Measurements from ENCODE around the gene ITIH1. TPM values are rescaled to one million over a fixed set of nuclear protein-coding genes. Genes with fewer than 3 reads are reported as not detected.

Gene ITIH1
- total RNA-seq, 1 experiment from 2014 or later, result not detected

GRCh38 chr3:52754373-52754772 lies 23.0 kb upstream of the ITIH1 start:
- Mint-ChIP-seq H3K27ac (no peak overlapping the region), H3K4me3 (no peak overlapping the region), H3K27me3 (ENCODE audit: low read depth) (no peaks in the 10 kb centered on the region), H3K9me3 (no peaks in the 10 kb centered on the region), H3K4me1 (no peaks in the 10 kb centered on the region), H3K36me3 (ENCODE audit: insufficient read depth in 1 of 3, low read depth in 3 of 3) (peaks cover 25 to 66% (median 58%) of the 10 kb centered on the region in 3 experiments; a peak in 6 of 7 replicates)
- no peak for TF ChIP-seq CTCF (conservative IDR thresholded peaks at IDR 0.05)
- no peak overlapping the region for H2BK15ac ChIP-seq (ENCODE audit: low read depth, low read length)
- H2AFZ ChIP-seq (ENCODE audit: low read length), result no peak overlapping the region
- H4K5ac ChIP-seq (ENCODE audit: insufficient read length, low read depth, low read length), result no peak overlapping the region
- H3K27ac ChIP-seq (ENCODE audit: insufficient read length, low read depth, low read length), result no peak overlapping the region
- H3K9ac ChIP-seq (ENCODE audit: extremely low read depth, insufficient read length, low read length), result no peak overlapping the region
- H2BK20ac ChIP-seq (ENCODE audit: low read depth, low read length, poor library complexity, severe bottlenecking), result no peak overlapping the region
- H3K79me1 ChIP-seq (ENCODE audit: insufficient read depth, low read depth, low read length, poor library complexity, severe bottlenecking), result no peaks in the 10 kb centered on the region
- no peak overlapping the region for H3K18ac ChIP-seq (ENCODE audit: insufficient read length, low read depth, low read length)
- H2AK5ac ChIP-seq (ENCODE audit: insufficient read length, low read length), result no peak overlapping the region
- WGBS (ENCODE audit: extremely low coverage, insufficient read length, low lambda C conversion rate), result no CpG with 5 or more reads among the region's 4 CpGs
- H3K14ac ChIP-seq (ENCODE audit: insufficient read depth, low read length), result no peak overlapping the region
- no peak overlapping the region for H3K56ac ChIP-seq (ENCODE audit: insufficient read length, low read depth, low read length)
- no peak overlapping the region for H3K4ac ChIP-seq (ENCODE audit: low read depth, low read length)
- H2BK120ac ChIP-seq (ENCODE audit: low read depth, low read length, poor library complexity, severe bottlenecking), result no peak overlapping the region
- no peaks in the 10 kb centered on the region for H3K9me3 ChIP-seq (ENCODE audit: control insufficient read depth, low read depth, low read length)
- no peaks in the 10 kb centered on the region for H3K27me3 ChIP-seq (ENCODE audit: insufficient read depth, low read length)
- no peaks in the 10 kb centered on the region for H3K79me2 ChIP-seq (ENCODE audit: insufficient read depth, low read length)
- H3K23me2 ChIP-seq (ENCODE audit: insufficient read length, low read depth, low read length, poor library complexity, severe bottlenecking), result no peaks in the 10 kb centered on the region
- H3K4me2 ChIP-seq (ENCODE audit: insufficient read depth, insufficient read length, low read length), result no peak overlapping the region
- no peak overlapping the region for H4K8ac ChIP-seq (replicated peaks; ENCODE audit: insufficient read length, low read depth, low read length)
- H4K91ac ChIP-seq (ENCODE audit: insufficient read length, low read depth, low read length), result no peak overlapping the region
- DNase-seq, result no peak
- no peak overlapping the region for H2BK12ac ChIP-seq (ENCODE audit: insufficient read length, low read depth, low read length)
- no peak overlapping the region for H2BK5ac ChIP-seq (ENCODE audit: insufficient read length, low read length)
- no peak overlapping the region for H3T11ph ChIP-seq (ENCODE audit: low read length)
- H3K23ac ChIP-seq (ENCODE audit: insufficient read length, low read depth, low read length), result no peak overlapping the region
- no peaks in the 10 kb centered on the region for H3K4me1 ChIP-seq (ENCODE audit: insufficient read depth, low read length)
- H4K20me1 ChIP-seq (ENCODE audit: control insufficient read depth, insufficient read depth, insufficient read length), result no peaks in the 10 kb centered on the region
